Measurements from ENCODE around the gene TBL1Y.
"Not testable (repeated sequence)": the region's sequence is repeated elsewhere in the genome, so short reads cannot be mapped to it uniquely, and the experiment has no call there.

Gene TBL1Y

DNA sequence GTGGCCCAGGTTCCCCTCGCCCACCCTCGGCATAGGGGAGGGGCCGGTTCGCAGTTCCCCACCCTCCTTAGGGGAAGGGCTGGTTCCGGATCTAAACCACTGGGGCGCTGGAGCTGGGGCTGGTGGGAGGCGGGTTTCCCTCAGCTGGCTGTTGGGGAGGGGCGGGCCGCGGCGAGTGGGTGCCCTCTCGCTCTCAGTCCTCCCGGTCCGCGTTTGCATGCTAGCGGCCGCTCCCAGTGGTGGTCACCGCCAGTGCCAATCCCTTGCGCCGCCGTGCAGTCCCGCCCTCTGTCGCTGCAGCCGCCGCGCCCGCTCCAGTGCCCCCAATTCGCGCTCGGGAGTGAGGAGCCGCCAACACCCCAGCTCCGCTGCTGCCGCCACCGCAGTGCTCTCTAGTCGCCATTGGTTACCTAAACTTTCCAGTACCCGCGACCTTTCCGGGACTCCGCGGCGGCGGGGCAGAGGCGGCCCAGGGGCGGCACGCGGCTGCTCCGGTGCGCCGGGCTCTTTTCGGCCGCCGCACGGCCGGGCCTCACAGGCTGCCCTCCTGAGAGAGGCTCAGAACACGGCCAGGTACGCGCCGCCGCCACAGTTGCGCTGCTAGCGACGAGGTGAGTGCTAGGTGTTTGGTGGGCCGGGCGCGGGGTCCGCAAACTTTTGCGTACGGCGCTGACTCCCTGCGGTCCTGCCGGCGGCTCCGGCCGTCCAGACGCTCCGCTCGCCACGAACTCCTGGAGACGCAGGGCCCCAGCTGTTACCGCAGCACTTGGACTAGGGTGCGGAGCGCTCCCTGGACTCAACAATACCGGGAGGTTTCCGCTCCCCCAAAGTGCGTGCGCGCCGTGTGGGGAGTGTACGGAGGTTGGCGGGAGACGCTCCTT lies at the start of gene TBL1Y:
TBL1Y (plus strand) TSS at position 326 of the 881 bp plus-strand sequence. CDS start 114,388 bp downstream, outside the sequence.
- no peak for DNase-seq

DNA sequence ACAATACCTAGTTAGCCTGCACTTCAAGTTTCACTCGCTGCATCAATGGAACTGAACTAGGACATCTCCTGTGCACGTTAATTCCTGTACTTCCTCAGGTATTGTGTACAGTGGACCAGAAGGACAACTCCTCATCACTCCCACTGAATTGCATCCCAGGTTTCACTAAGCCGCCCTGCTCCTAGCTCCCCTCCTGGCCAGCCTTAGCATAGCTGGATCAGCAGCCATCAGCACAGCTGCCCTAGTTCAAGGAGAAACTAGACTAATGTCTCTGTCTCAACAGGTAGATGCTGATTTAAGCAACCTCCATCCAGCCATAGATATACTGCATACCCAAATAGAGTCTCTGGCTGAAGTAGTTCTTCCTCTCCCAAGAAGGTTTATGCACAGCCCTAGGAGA lies 16.0 kb upstream of the TBL1Y start:
- no peak for DNase-seq

DNA sequence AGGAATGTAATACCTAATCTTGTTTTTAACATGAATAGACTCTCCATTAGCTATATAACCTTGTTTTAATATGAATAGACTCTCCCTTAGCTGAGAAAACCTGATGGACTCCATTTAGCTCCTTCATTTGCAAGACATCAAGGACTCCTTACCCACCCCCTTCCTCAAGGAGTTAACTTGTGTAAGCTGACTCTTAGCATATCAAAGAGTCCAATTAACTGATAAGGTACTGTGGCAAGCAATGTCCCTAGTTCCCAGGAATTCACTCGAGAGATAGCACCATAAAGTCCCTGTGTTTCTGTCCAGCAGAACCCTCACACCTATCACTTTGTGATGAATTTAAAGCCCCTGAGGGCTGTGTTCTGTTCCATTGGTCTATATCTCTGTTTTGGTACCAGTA lies 15.3 kb upstream of the TBL1Y start:
- no peak for DNase-seq

DNA sequence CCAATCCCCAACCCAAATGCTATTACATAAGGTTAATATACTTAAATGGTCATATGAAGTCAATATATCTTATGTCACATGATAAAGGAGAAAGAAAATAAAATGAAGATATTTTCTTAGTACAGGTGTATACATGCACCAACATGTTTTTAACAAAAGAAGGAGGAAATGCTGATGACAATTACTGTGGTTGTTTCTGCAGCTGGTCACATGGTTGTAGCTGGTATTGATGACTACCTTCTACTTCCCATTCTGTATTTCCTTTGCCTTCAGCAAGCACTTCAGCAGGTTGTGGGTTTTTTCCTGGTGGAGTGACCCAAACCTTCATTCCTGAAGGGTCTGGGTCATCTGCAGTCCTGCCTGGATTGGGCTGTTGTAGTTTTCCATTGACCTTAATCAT lies 8.4 kb upstream of the TBL1Y start:
- not testable (repeated sequence) for DNase-seq

DNA sequence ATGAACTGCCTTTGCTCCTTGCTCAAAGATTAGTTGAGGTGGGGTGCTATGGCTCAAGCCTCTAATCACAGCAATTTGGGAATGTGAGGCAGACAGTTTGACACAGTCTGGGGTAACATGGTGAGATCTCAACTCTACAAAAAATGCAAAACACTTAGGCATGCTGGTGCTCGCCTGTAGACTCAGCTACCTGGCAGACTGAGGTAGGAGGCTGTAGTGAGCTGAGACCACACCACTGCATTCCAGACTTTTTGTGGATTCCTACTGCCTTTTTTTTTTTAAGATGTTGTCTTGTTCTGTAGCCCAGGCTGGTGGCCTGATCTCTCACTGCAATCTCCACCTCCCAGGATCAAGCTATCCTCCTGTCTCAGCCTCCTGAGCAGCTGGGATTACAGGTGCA lies 2.9 kb upstream of the TBL1Y start:
- DNase-seq: no peak

DNA sequence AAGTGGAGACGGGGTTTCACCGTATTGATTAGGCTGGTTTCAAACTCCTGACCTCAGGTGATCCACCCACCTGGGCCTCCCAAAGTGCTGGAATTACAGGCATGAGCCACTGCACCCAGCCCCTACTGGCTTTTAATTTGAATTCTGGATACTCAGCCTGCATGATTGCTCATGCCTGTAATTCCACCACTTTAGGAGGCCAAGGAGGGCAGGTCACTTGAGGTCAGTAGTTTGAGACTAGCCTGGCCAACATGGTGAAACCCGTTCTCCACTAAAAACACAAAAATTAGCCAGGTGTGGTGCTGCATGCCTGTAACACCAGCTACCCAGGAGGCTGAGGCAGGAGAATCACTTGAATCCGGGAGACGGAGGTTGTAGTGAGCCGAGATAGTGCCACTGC lies 2.5 kb upstream of the TBL1Y start:
- not testable (repeated sequence) for DNase-seq

DNA sequence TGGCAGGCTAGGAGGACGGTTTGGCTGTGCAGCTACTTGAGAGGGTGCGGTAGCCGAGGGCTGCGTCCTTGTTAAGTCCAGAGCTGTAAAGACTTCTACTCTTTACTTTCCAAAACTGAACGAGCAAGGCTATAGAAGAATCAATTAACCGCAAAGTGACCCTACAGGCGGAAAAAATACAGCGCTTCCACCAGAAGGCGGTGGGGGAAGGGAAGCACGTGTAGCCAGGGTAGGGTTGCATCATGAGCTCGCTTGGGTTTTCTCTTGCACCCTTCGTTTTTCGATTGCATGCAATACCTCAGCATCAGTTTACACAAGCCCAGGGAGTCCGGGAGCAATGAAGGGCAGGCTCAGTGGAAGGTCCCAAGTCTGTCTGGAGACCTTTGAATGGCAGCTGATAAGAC lies 1.4 kb upstream of the TBL1Y start:
- no peak for DNase-seq

DNA sequence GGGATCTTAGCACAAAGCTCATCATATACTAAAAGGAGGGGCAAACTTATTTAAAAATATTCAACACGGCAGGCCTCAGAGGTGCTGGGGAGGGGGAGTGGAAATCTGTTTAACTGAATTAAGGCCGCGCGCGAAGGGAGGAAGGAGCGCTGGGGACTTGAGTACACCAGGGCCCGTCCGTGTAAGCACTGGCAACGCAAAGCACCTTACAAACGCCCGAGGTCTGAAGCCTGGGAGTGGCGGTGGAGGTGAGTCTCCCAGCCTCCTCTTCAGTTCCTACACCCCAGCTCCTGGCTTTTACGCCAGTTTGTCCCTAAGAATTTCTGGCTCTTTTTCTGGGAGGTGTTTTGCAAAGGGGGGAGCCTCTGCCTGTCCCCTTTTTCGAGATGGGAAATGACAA lies 641 bp upstream of the TBL1Y start:
- no peak for DNase-seq

DNA sequence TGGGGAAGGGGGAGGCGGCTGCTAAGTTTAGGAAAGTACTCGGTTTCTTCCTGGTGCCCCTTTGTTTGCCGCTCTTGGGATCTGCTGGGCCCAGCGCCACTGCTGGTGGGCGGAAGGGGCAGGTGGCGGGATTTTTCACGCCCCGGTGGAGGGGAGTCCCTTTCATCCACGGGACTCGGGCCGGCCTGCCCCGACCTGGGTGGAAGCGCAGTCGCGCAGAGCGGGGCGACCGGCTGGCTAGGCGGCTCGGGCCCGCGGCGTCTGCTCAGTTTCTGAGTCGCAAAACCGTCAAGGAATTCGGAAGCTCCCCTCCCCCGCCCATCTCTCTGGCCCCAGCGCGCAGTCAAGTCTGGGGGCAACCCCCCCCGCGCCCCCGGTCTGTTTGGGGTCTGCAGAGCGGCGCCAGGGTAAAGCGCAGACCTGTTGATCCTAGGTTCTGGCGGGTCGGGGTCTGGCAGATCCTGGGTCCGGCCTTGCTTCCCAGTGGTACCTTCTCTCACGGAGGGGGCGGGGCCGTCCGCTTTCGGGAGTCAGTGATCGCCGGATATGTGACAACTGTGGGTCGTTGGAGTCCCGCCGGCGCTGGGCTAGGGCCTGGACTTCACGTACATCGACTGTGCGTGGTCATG lies 870 bp downstream of the TBL1Y start, which contains the start of gene AMELY:
AMELY (minus strand) TSS at position 500 of the 629 bp plus-strand sequence. CDS start 39,144 bp downstream, outside the sequence.
- DNase-seq: no peak

DNA sequence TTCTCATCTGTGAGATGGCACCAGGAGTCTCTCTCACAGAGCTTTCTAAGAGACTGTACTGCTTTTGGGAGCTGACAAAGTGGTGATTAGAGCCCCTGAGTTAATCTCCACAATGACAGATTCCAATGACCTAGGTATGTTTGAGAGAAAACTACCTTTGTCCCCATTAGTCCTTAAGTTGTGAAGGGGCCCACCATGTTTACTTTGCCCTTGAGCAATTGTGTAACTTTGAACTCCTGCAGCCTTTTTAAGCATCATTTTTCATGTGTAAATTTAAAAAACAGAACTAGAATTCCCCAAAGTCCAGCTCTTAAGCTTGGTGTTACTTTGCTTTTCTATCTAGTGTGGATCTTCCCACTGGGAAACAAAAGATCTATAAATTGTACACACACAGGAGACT lies 2.9 kb downstream of the TBL1Y start:
- no peak for DNase-seq

DNA sequence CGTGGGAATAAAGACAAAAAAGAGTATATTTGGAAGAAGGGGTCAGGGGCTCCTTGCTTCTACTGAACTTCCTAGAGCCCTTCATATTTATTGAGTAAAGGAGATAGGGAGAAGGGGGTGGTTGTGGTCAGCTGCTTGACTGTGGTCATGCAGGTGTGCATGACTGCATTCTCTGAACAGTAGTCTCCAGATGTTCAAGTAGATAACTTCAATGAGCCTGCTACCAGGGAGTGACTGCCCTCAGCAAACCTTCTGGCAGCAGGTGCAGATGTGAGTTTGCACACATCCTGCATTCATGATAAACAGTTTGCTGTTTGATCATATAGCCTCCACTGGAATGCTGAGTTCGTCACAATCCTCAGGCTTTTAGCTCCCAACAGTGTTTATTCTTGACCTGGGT lies 10.6 kb downstream of the TBL1Y start:
- no peak for DNase-seq

DNA sequence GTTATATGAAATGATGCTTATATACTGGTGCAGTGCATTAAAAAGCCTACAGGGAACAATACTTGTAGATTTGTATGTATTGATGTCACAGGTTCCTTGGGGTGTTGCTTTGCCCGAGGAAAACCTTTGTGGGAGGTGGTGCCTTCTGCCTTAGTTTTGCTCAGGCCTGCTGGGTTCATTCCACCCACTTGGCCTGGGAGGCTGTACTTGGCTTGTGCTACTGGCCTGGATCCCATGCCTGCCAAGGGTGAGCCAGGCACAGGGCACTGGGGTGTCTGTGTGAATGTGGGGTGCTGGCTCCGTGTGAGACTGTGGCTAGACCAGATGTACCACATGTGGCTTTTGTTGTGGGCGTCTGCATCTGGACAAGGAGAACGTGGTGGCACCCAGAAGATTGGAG lies 17.8 kb downstream of the TBL1Y start:
- DNase-seq: no peak

DNA sequence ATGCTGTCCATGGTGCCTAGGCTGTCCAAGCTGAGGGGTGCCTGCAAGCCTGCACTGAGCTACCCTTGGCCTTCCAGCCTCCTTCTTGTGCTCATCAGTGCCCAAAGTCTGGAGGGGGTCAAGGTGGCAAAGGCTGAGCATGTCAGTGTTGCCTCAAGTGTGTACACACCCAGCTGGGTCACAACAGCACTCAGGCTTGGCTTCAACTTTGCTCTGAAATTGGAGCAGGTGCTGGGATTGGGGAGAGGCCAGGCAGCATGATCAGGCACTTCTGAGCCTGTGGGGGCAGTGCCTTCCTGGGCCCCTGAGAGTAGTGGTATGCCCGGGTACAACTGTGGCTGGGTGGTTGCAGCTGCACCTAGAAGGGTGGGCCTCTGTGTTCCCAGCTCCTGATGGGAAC lies 18.7 kb downstream of the TBL1Y start:
- DNase-seq: no peak

DNA sequence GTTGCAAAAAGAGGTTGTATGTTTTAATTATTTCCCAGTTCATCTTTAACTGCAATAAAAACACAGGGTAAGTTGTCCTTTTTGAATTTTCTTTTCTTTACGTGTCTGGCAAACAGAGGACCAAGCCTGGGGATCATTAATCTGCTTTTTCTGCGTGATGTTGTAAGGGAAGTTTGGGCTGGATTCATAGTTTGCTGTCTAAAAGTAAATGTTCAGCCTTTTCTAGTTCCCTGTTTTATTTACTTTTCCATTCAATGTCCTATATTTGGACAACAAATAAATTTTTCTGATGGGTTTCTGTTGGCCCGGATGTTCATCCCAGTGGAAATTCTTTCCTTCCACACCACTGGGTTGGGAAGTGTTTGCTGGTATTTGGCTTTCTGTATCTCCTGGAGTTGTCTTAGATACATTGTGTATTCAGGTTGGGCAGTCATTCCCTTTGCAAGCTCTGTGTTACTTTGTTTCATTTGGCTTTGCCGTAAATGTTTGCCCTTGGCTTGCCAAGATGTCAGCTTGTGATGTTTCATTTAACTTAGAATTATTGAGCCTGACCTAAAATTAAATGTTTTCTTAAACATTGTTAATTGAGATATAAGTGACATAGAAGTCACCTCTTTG lies 21.4 kb downstream of the TBL1Y start:
- no peak for DNase-seq

DNA sequence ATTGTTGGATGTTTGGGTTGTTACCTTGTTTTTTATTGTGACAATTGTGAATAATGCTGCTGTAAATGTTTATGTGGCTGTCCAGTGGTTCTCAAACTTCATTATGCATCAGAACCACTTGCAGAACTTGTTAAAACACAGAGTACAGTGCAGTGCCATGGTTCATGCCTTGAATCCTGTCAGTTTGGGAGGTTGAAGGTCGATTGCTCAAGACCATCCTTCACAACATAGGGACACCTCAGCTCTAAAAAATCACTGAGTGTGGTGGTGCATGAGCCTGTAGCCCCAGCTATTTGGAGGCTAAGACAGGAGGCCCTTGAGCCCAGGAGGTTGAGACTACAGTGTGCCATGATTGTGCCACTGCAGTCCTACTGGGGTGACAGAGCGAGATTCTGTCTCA lies 25.0 kb downstream of the TBL1Y start:
- no peak for DNase-seq

DNA sequence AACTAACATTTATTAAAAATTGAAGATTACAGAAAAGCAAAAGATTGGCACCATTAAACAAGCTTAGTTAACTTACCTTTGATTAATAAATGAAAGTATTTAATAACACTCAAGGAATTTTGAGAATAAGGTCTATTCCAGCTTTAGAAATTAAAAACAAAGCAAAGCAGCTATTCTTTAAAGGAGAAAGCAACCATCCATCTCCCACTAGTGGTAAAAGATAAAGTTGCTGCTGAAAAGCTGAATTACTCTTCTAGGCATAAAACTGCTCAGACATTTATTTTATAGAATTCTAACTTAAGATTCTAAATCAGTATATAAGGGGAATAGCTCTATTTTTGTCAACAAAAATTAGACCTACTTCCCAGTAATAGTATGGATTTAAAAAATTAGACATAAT lies 37.2 kb downstream of the TBL1Y start:
- no peak for DNase-seq

DNA sequence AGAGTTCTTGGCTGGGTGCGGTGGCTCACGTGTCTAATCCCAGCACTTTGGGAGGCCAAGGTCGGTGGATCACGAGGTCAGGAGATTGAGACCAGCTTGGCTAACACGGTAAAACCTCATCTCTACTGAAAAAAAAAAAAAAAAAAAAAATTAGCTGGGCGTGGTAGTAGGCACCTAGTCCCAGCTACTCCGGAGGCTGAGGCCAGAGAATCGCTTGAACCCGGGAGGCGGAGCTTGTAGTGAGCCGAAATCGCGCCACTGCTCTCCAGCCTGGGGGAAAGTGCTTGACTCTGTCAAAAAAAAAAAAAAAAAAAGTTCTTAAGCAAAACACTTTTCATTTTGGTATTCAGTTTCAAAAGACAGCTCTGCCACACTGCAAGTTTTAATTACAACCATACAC lies 37.9 kb downstream of the TBL1Y start:
- no peak for DNase-seq

DNA sequence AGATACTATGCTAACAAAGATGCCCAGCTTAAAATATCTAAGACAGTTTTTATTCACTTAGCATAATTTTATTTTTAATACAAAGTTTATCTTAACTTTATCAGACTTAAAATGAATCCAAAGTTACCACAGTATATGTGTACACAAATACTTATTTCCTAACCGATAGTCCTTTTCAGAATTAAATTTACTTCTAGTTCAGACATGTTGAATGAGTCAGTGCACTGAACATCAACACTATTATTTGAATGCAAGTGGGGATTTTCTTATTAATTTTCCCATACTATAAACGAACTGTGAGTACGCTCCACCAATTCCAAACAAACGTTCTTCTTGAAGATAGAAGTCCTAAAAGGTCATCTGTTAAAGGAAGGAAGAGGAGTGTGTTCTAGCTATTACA lies 39.5 kb downstream of the TBL1Y start:
- no peak for DNase-seq

DNA sequence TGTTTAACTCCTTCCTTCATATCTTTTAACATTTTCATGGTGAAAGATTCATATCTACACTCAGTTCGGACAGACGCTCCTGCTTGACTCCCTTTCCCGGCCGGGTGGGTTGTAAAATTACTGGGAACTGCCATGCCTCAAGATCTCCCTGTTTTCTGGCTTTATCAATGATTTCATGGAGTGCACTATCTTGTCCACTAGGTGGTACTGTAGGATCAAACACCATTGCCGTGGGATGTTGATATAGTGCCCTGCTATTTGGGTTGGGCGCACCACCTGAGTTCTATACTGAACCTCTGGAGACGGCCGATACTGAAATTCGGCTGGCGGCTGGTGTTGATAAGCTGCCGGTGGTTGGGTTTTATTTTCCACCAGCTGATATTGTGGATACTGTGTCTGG lies 54.2 kb downstream of the TBL1Y start:
- DNase-seq: no peak

DNA sequence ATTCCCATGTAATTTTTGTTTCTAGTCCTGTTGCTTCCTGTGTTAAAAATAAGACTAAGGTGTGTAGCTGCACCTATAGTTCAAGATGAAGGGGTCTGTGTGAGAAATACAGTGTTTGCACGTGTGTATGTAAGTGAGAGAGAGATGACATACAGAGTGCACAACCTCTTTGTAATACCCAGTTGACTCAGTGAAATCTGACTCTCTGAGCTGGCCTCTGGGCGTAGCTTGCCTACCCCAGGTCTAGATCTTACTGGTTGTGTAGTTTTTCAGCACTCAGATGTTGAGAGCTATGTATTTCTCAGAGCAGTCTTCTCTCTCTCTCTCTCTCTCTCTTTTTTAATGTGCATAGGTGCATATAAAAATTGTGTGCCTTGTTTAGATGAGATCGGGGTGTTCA lies 56.0 kb downstream of the TBL1Y start:
- DNase-seq: no peak

DNA sequence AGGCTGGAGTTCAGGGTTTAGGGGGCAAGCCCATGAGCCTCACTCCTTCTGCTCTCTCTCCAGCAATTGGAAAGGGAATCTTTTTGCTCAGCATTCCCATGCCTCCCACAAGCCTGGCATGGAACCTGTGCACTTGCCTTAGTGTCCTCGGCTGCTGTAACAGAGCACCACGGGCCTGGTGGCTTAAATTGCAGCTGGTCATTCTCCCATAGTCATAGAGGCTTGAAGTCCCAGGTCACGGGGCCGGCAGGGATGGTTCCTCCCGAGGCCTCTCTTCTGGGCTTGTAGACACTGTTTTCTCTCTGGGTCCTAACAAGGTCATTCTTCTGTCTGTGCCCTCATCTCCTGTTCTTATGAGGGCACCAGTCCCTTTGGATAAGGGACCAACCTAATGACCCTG lies 57.2 kb downstream of the TBL1Y start:
- DNase-seq: no peak

DNA sequence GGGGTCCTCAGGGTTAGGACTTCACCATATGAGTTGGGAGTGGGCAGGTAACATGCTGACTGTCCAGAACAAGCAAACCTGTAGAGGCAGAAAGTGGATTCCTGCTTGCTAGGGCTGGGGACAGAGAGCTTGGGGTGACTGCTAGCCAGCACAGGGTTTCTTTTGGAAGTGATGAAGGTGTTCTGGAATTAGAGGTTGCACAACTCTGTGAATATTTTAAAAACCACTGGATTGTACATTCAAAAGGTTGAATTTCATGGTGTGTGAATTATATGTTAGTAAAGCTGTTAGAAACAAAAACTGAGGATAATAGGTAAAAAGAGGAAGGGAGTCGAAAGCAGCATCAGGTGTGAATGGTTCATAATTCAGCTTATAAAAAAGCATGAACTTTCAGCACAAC lies 57.7 kb downstream of the TBL1Y start:
- no peak for DNase-seq

DNA sequence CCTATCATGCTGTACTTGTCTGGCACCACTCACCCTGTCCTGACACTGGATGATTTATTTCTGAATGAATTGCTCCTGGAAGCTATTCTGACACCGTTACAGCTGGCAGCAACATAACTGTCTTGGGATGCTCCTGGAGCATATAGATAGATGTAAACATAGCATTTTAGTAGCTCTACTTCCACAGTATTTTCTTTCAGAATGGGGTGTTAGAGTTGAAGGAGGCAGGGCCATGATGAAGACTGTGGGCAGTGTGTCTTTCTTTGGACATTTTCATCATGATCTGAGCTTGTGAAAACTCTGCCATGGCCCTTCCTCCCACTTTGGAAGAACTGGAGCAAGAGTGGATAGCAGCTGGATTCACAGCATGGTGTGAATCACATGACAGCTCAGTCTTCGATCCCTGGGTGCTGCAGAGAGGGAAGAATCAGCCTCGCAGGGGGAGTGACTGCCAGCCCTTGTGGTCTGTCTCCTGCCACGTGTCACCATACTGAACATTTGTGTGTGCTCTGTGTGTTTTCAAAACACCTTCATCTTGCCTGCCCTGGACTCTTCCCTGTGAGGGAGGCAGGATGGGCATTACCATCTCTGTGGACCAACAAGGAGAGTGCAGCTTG lies 61.9 kb downstream of the TBL1Y start:
- DNase-seq: no peak

DNA sequence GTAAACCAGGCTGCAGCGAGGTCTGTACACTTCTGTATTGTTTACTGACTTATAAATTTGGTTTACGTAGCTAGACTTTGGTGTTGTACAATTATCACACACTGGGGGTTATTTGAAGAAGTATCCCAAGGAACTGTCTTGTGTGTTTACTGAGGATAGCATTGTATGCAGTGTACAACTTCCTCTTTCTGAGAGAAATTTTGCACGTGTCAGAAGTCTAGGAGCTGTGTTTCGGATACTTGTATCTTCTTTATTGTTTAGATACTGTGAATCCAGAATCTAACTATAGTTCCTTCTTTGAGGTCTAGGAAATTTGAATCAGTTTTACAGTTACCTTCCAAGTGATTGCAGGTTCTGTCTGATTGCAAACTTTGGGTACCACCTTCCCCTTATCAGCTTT lies 64.5 kb downstream of the TBL1Y start:
- DNase-seq: no peak

Data from NCI-H774 (cell line).